ENCODE data around the gene GNS. TPM values are rescaled to one million over a fixed set of nuclear protein-coding genes. Genes with fewer than 3 reads are reported as not detected.
"Not testable (repeated sequence)": the region's sequence is repeated elsewhere in the genome, so short reads cannot be mapped to it uniquely, and the experiment has no call there.

The GNS gene
- total RNA-seq = 100 to 1,000 TPM; 102 to 144 TPM
- long read RNA-seq, donor 1, full-length matches to known transcripts = 12 of 35 reads
- long read RNA-seq, donor 1, partial matches to known transcripts = 2 of 35 reads
- long read RNA-seq, donor 1, other reads (novel, unspliced or antisense) = 21 of 35 reads
- long read RNA-seq, donor 2, full-length matches to known transcripts = 4 of 17 reads
- long read RNA-seq, donor 2, partial matches to known transcripts = 3 of 17 reads
- long read RNA-seq, donor 2, other reads (novel, unspliced or antisense) = 10 of 17 reads

DNA sequence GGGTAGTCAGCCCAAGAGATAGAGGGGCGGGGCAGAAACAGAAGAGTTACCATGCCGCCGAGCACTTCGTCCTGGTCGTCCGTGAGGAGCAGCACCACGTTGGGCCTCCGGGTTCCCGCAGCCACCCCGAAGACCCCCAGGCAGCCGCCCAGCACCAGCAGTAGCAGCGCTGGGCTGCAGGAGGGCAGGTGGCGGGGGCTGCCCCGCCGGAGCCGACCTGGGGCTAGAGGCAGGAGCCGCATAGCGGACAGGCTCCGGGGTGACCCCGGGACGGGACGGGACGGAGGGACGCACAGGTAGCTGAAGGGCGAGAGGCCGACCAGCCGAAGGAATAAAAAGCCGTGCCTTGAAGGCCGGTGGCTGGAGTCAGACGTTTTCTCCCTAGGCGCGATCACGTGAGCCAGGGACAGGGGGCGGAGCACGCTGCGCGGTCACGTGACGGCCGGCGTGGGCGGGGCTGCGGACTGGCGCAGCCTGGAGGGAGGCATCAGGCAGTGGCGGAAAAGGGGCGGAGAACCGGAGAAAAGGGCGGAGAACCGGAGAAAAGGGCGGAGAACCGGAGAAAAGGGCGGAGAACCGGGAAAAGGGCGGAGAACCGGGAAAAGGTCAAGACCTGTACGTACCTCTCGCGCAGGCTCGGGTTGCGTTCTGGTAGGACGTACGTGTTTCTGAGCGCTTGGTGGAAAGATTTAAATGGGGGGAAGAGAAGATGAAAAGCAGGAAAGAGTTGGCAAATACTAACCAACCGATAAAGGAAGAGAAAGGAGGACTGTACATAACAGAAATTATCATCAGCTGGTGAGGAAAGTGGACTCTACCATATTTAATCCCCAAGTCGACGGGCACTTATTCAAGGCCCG lies at the start of gene GNS:
TSS of gene GNS (minus strand) at position 372 of the 860 bp plus-strand sequence. CDS start at position 242, 130 bp downstream.
- peak; percentile 99 for DNase-seq (ENCODE audit: low spot score)
- intact Hi-C loops (cut with DNase I) = no loop called here

DNA sequence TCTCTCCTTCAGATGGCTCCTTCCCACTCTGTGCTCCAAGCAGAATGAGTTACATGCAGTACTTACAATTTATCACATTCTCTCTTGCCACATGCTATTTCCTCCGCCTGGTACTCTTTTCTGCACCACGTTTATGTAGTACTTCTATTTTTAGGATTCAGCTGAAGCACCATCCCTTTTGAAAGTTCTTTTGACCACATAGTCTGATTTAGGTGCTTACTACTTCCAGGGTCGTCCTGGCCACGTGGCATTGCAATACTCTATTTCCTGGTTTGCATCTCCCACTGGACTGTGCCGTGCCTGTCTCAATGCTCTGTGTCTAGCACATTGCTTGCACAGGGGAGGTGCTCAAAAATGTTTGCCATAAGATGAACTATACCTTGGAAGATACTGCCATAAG lies 48.9 kb upstream of the GNS start:
- intact Hi-C loops (cut with DNase I) = no loop called here
- no peak for DNase-seq (ENCODE audit: low spot score)

DNA sequence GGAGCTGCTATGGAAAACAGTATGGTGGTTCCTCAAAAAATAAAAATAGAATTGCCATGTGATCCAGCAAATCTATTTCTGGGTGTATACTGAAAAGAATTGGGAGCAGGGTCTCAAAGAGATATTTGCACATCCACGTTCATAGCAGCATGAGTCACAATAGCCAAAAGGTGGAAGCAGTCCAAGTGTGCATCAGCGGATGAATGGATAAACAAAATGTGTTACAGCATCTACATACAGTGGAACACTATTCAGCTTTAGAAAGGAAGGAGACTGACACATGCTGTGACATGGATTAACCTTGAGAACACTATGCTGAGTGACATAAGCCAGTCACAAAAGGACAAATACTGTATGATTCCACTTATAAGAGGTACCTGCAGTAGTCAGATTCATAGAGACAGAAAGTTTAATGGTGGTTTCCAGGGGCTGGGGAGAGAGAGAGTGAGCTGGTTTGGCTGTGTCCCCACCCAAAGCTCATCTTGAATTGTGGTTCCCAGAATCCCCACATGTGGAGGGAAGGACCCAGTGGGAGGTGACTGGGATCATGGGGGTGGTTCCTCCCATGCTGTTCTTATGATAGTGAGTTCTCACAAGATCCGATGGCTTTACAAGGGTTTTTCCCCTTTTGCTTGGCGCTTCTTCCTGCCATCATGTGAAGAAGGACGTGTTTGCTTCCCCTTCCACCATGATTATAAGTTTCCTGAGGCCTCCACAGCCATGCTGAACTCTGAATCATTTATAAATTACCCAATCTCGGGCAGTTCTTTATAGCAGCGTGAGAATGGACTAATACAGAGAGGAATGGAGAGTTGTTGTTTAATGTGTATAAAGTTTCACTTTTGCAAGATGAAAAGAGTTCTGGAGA lies 47.6 kb upstream of the GNS start:
- DNase-seq (ENCODE audit: low spot score) = no peak
- intact Hi-C loops (cut with DNase I) = no loop called here

DNA sequence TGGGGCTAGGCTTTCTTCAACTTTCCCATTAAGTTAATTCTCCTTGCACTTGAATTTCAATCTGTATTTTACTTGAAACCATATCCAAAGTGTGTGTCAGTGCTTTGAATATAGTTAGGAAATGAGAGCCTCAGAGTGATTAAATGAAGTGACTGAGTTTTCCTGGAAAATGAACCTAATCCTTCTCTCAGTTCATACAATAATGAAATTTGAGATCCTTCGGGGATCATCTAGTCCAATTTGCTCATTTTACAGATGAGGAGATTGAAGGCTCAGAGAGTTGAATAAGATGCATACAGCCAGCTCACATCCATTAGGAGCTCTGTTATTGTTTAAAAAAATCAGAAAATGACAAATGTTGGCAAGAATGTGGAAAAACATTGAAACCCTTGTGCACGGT lies 47.0 kb upstream of the GNS start:
- no peak for DNase-seq (ENCODE audit: low spot score)

DNA sequence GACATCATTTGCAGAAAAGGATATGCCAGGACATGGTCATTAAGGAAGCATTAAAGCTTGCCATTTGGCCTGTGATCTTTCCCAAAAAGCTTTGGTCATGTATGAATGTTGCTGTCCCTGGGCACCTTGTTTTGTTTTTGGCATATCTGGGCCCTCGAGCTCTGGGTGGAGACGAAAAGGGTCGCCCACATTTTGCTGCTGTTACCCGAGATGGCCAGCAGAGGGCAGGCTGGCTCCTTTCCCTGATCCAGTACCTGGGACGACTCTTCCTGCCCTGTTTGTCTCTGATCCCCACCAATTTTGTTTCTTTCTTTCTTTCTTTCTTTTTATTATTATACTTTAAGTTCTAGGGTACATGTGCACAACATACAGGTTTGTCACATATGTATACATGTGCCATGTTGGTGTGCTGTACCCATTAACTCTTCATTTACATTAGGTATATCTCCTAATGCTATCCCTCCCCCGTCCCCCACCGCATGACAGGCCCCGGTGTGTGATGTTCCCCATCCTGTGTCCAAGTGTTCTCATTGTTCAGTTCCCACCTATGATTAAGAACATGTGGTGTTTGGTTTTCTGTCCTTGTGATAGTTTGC lies 43.1 kb upstream of the GNS start:
- intact Hi-C loops (cut with DNase I); DNase-seq (ENCODE audit: low spot score): not testable (repeated sequence)

More for the DNA sequence above, 47.0 kb upstream of the GNS start:
- intact Hi-C loops (cut with DNase I) = no loop called here

DNA sequence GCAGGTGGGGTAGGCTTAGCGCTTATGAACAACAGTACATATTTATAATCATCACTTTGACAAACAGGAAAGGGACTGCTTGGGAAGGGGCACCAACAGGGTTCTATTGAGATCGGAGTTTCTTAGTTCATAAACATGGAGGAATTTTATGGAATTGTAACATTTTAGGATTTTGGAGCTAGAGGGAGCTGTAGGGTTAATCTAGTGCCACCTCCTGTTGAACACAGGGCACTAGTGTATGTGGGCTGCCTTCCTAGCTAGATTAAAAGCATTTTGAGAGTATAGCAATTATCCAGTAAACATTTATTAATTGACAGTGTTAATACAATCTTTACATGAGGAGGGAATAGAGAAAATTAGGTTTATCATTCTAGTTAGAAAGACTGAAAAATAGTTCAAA lies 42.2 kb upstream of the GNS start:
- intact Hi-C loops (cut with DNase I) = no loop called here
- no peak for DNase-seq (ENCODE audit: low spot score)

DNA sequence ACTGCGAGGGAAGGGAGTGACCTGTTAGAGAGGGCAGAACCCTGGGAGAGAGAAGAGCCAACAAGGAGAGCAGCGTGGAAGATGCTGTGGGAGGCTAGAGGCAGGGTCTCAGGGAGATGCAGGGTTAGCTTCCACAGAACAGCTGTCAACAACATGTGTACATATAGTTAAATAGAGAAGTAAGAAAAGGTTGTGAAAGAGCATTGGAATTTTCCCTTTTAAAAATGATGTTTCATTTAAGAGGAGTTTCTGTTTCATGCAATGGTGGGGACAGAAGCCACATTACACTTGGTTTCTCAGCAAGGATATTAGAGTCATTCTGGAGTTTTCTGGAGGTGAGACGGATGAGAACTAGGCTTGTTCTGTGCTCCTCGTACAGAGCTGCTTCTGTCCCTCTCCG lies 41.4 kb upstream of the GNS start:
- DNase-seq (ENCODE audit: low spot score) = no peak
- intact Hi-C loops (cut with DNase I) = no loop called here

DNA sequence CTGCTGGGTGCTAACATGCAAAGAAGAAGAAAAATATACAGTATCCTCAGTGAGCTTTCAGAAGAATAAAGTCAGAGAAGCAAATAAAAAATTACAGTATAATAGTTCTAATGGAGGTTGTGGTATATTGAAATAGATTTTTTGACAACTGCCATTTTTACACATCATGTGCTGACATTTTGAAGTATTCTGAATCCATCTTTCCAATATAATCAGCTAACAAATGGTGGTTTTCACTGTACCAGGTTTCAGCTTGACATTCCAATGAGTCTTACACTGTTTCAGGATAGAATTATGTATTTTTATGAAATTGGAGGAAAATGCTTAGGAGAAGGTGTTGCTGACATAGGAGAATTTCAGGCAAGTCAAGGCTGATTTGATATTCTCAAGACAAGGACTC lies 39.0 kb upstream of the GNS start:
- DNase-seq (ENCODE audit: low spot score) = no peak
- intact Hi-C loops (cut with DNase I) = no loop called here

DNA sequence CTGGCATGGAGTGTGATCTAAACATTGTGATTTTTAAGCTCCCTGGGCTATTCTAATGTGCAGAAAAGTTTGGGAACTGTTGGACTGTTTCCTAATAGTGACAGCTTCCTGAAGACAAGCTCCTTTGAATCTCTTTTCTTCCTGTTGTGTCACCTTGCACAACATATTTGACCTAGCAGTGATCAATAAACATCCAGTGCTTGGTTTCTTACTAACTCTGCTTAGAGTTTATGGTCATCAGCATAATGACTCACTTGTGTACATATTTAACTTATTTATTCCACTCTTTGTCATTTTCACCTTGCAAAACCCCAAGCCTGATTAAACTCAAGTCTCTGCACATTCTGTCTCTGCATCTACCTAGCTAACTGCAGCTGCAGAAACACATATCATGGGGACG lies 38.0 kb upstream of the GNS start:
- intact Hi-C loops (cut with DNase I) = no loop called here
- no peak for DNase-seq (ENCODE audit: low spot score)

DNA sequence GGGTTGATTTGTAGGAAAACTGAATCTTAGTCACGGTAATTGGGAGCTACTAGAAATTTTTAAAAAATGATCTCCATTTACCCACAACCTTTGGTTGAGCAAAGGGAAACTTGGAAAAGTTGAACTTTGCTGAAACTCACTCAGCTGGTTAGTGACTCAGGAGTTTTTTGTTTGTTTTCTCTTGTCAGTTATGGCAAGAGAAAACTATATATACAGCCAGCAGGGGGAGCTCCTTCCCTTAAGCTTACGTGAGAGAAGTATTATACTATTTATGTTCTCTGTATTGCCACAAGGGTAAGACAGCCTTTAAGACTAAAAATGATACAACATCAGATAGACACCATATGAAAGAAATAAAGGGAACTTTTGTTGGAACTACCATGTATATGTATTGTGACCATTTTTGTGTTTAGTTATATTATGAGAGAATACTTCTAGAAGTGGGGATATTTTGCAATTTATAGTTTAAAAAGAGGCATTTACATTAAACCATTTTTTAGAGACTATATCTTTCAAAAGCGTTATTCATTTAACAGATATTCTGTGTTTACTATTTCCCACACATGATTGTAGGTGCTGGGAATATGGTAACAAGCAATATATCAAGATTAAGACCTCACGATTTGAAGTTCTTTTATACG lies 37.1 kb upstream of the GNS start:
- DNase-seq (ENCODE audit: low spot score) = no peak
- intact Hi-C loops (cut with DNase I) = no loop called here

DNA sequence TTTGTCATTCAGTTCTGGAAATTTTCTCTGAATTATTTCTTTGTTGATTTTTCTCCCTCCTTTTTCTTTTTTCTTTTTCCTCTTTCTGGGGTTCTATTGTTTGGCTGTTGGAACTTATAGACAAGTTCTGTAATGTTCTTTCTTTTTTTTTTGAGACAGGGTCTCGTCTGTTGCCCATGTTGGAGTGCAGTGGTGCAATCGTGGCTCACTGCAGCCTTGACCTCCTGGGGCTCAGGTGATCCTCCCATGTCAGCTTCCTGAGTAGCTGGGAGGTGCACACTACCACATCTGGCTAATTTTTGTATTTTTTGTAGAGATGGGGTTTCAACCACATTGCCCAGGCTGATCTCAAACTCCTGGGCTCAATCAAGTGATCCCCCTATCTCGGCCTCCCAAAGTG lies 35.1 kb upstream of the GNS start:
- intact Hi-C loops (cut with DNase I) = no loop called here
- no peak for DNase-seq (ENCODE audit: low spot score)

DNA sequence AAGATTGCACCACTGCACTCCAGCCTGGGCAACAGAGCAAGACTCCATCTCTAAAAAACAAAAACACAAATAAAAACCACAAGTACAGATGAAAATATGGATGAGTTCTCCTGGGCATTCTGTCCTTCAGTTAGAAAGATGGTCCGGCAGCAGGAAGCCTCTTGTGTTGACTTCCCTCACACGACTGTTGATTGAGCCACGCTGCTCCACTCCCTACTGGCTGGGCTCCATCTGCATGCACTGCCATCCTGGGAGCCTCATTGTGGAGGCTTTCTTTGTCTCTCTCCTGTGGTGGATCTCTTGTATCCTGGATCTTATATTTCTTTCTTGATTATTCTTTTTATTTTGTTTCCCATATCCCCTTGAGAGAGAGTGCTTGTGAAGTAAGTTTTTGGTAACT lies 34.4 kb upstream of the GNS start:
- intact Hi-C loops (cut with DNase I) = no loop called here
- no peak for DNase-seq (ENCODE audit: low spot score)

DNA sequence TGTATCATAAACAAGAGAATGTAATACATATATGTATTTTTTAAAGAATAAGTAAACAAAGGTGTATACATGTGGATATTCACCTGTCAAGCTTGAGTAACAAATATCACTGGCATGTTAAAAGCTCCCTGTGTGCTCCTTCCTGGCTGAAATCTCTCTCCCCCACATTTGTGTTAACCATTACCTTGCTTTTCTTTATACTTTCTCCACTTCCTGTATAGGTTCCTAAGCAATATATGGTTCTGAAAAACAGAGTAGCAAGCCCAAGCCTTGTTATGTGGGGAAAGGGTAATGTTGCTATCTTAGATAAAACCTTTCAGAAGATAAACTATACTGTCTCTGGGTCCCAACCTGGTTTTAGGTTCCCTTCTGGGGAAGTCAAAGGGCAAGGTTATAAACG lies 32.9 kb upstream of the GNS start:
- intact Hi-C loops (cut with DNase I) = no loop called here
- DNase-seq (ENCODE audit: low spot score) = no peak

DNA sequence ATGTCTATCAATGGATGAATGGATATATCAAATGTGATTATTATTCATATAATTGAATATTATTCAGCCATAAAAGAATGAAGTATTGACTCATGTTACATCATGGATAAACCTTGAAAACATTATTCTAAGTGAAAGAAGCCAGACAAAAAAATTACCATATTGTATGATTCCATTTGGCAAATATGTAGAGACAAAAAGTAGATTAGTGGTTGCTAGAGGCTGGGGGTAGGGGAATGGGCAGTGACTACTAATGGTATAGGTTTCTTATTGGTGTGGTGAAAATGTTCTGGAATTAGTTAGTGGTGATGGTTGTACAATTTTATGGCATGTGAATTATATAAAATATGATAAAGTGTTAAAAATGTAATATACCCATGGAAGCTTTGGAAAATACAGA lies 31.8 kb upstream of the GNS start:
- intact Hi-C loops (cut with DNase I) = no loop called here
- DNase-seq (ENCODE audit: low spot score) = no peak

DNA sequence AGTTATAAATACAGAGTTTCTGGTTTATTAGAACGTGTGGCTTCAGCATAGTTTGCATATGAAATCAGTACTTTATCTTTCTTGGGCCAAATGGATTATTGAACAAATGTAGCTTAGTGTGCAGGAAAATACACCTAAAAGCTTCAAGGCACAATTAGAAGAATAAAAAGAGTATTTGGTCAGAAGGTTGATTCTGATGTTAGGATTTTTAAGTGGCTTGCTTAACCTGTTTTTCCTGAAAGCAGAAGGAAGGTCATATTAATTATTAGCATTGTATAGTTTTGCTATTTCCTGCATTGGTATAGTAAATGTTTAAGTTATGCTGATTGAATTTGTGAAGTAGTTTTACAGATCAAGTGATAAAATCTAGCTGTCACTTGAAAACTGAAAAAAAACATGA lies 31.0 kb upstream of the GNS start:
- no peak for DNase-seq (ENCODE audit: low spot score)
- intact Hi-C loops (cut with DNase I) = no loop called here

DNA sequence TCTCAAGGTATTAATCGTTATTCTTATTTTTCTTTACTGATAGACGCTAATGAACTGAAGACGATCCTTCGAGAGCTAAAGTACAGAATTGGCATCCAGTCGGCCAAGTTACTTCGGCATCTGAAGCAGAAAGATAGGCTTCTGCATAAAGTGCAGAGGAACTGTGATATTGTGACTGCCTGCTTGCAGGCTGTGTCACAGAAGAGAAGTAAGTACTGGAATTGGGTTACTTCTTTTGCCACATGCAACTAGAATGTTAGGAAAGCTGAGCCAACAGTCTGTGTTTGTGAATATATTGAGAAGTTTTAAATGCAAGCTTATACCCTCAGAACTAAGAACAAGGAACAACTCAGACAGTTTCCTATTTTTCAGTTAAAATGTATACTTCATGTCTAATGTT lies 26.6 kb upstream of the GNS start:
- intact Hi-C loops (cut with DNase I) = no loop called here
- DNase-seq (ENCODE audit: low spot score) = no peak

DNA sequence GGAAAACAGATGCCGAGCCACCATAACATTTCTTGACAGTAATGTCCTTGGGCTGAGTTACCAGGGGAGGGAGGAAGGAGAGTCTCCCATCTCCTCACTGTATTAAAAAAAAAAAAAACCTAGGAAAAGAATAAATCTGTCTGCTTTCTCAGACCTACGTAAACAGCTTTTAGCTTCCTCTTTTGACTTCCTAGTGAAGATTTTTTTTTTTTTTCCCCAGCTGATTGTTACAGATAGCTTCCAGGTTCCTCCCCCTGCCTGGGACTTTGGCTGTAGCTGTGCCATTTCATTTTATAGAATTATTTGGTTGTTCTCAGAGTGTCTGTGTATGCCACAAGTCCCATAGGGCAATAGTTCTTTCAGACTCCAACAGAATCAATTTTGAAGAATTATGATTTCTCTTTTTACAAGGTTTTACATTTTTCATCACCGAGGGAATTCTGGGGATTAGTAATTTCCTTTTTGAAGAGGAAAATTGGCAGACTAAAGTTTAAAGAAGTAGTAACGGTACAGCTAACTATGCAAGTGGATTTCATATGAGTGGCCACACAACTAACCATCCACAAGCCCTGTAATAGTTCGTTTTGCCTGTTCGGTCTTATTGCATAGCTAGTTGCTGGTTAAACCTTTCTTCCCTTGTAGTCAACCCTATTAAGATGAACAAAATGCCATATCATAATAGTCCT lies 23.1 kb upstream of the GNS start:
- DNase-seq (ENCODE audit: low spot score) = no peak
- intact Hi-C loops (cut with DNase I) = no loop called here

DNA sequence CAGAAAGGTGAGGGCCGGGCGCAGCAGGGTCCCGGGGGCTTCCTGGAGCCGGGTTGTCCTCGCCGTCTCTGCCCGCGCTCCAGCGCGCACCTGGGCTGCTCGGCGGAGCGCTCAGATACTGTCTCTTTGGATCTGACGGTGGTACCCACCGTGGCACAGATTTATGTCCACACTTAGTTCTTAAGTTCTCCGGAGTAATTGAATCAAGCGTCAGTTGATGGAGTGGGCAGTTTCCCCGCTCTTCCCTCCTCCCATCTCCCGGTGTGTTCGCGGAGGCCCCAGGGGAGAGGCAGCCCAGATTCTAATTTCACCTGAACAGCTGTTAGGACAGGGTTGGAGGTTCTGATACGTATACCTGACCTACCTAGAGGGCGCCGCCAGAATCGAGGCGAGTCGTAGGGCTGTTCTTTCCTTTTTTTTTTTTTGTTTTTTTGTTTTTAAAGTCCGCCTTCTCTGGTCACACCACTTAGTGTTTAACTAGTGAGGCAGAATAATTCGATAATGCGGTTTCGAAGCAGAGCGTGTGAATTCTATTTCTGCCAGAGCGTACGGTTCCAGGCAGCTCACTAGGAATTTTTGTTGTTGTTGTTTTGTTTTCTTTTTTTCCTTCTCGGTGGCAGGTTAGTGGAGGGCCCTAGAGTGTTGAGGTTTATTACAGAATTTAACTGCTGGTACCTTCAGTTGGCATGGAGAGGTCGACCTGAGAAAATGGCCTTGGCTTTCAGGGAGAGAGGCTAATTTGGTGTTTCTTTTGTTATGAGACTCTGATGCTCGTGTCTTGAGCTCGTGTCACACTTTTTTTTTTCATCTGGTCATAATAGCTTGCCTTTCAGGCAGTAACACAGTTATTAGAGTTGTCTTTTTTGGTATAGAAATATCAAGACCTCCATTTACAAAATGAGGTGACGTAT lies 22.3 kb upstream of the GNS start:
- intact Hi-C loops (cut with DNase I) = no loop called here
- DNase-seq (ENCODE audit: low spot score) = peak; percentile 50

Data from posterior vena cava (tissue), 2 donors.